Parathyroid adenoma (tissue), 2 donors: ENCODE measurements around the gene COA8.
"Not testable (repeated sequence)": the region's sequence is repeated elsewhere in the genome, so short reads cannot be mapped to it uniquely, and the experiment has no call there.

Source experiments
- H2AFZ ChIP-seq: fragments of 300-600 bp; sonication (generic); one replicate; pipeline ENCODE4 v1.7.0; 2017; ENCODE audit warnings: antibody characterized with exemption, mild to moderate bottlenecking
- H3K27ac ChIP-seq: fragments of 300-600 bp; sonication (generic); one replicate; pipeline ENCODE4 v1.7.0; 2017
- H3K27me3 ChIP-seq: fragments of 300-600 bp; sonication (generic); one replicate; pipeline ENCODE4 v1.7.0; 2017; ENCODE audit warnings: low read length; ENCODE audit not compliant: control insufficient read depth, insufficient read depth
- H3K36me3 ChIP-seq: fragments of 300-600 bp; sonication (generic); one replicate; pipeline ENCODE4 v1.7.0; 2017; ENCODE audit warnings: low read length; ENCODE audit not compliant: control insufficient read depth, insufficient read depth
- H3K4me1 ChIP-seq: fragments of 300-600 bp; sonication (generic); one replicate; pipeline ENCODE4 v1.7.0; 2017; ENCODE audit warnings: control low read depth
- H3K4me2 ChIP-seq: fragments of 300-600 bp; sonication (generic); one replicate; pipeline ENCODE4 v1.7.0; 2017; ENCODE audit warnings: low read length
- H3K4me3 ChIP-seq: fragments of 300-600 bp; sonication (generic); one replicate; pipeline ENCODE4 v1.7.0; 2017; ENCODE audit warnings: low read depth, low read length
- H3K79me2 ChIP-seq: fragments of 300-600 bp; sonication (generic); one replicate; pipeline ENCODE4 v1.7.0; 2017; ENCODE audit warnings: control low read depth
- H3K9ac ChIP-seq: fragments of 300-600 bp; sonication (generic); one replicate; pipeline ENCODE4 v1.7.0; 2017; ENCODE audit warnings: mild to moderate bottlenecking
- H3K9me3 ChIP-seq: fragments of 300-600 bp; sonication (generic); one replicate; pipeline ENCODE4 v1.7.0; 2017; ENCODE audit warnings: low read length; ENCODE audit not compliant: control insufficient read depth
- CTCF ChIP-seq: fragments of 300-600 bp; sonication (generic); IDR thresholded peaks from one replicate; pipeline ENCODE4 v1.7.0; 2017; ENCODE audit warnings: antibody characterized with exemption, mild to moderate bottlenecking
- donor health status: primary hyperparathyroidism.

The COA8 gene

GRCh38 chr14:103522649-103523574 is 39.8 kb upstream of the COA8 start, which contains the start of gene CKB:
CKB (minus strand) TSS chr14:103522830; CDS start chr14:103522493, 337 bp downstream.
- H3K9me3 ChIP-seq: no peaks in the 10 kb centered on the region
- peak within 1 kb of the TSS; percentile 74 for H3K4me3 ChIP-seq
- H3K79me2 ChIP-seq: no peaks in the 10 kb centered on the region
- H3K36me3 ChIP-seq: no peaks in the 10 kb centered on the region
- no peak for TF ChIP-seq CTCF
- H3K27me3 ChIP-seq: no peaks in the 10 kb centered on the region
- peak within 1 kb of the TSS; percentile 81 for H2AFZ ChIP-seq
- no peak within 1 kb of the TSS for H3K9ac ChIP-seq
- H3K4me2 ChIP-seq: peak within 1 kb of the TSS; percentile 84
- H3K4me1 ChIP-seq: peaks cover 25% of the 10 kb centered on the region
- peak within 1 kb of the TSS; percentile 95 for H3K27ac ChIP-seq

- no peak overlapping the region for H3K27ac ChIP-seq
- no peak overlapping the region for H2AFZ ChIP-seq
Measured at GRCh38 chr14:103523575-103523954, 39.2 kb upstream of the COA8 start.

GRCh38 chr14:103524002-103524935 is 38.5 kb upstream of the COA8 start:
- Histone ChIP-seq H3K9ac (no peak overlapping the region), H3K4me1 (peaks cover 15% of the 10 kb centered on the region), H3K4me3 (no peak overlapping the region), H3K27ac (no peak overlapping the region), H3K27me3 (no peaks in the 10 kb centered on the region), H3K9me3 (no peaks in the 10 kb centered on the region), H3K36me3 (no peaks in the 10 kb centered on the region), H3K79me2 (peaks cover 7% of the 10 kb centered on the region), H3K4me2 (no peak overlapping the region), H2AFZ (no peak overlapping the region)
- no peak for TF ChIP-seq CTCF

More at GRCh38 chr14:103523575-103523954, 39.2 kb upstream of the COA8 start:
- no peaks in the 10 kb centered on the region for H3K27me3 ChIP-seq
- TF ChIP-seq CTCF: no peak
- H3K9me3 ChIP-seq: no peaks in the 10 kb centered on the region
- H3K79me2 ChIP-seq: peaks cover 6% of the 10 kb centered on the region
- no peak overlapping the region for H3K4me3 ChIP-seq
- H3K4me2 ChIP-seq: no peak overlapping the region
- H3K36me3 ChIP-seq: no peaks in the 10 kb centered on the region
- no peak overlapping the region for H3K9ac ChIP-seq
- peaks cover 22% of the 10 kb centered on the region for H3K4me1 ChIP-seq

- not testable (repeated sequence) for H3K4me2 ChIP-seq, H3K27me3 ChIP-seq, H3K9ac ChIP-seq, H3K27ac ChIP-seq, H3K9me3 ChIP-seq, H3K36me3 ChIP-seq, H3K4me1 ChIP-seq, H2AFZ ChIP-seq, H3K4me3 ChIP-seq, H3K79me2 ChIP-seq
Measured at GRCh38 chr14:103525430-103526246, 37.1 kb upstream of the COA8 start.
